Measurements from ENCODE around the gene JAKMIP2. TPM values are rescaled to one million over a fixed set of nuclear protein-coding genes. Genes with fewer than 3 reads are reported as not detected.

The JAKMIP2 gene
- total RNA-seq, 1 experiment from 2014 or later = not detected

DNA sequence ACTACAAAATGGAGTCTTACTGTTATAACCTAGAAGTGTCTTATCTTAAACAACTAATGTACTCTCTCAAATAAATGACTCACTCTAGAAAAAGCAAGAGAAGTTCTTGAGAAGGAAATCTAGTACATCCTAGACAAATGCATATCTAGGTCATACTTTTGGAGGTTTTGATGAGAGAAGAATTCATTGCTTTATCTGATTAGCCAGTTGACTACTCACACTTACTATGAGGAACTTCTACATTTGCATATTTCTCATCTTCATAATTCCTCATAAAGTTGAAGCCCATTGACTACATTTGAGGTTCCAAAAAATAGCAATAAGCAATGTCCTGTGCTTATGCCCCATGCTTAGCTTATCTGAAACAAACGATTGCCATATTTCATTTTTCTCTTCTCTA lies 2.8 kb downstream of the JAKMIP2 start:
- in situ Hi-C loops (cut with HindIII; ENCODE audit: low pct_unique_long_range_greater_than_20kb, low sequenced_read_pairs) (no loop called here), intact Hi-C loops (cut with micrococcal nuclease; ENCODE audit: unreplicated experiment) (no loop called here)
- no peak for ATAC-seq
- BruUV-seq (replicated peaks) = no TSS peak
- DNase-seq (ENCODE audit: low read depth, low spot score) = no peak
- H3K27me3 ChIP-seq (ENCODE audit: control insufficient read depth, insufficient read depth, low read length) = no peaks in the 10 kb centered on the region
- H3K9me3 ChIP-seq (ENCODE audit: control insufficient read depth, insufficient read depth, low read depth, low read length) = no peaks in the 10 kb centered on the region
- no peaks in the 10 kb centered on the region for H3K36me3 ChIP-seq (ENCODE audit: control insufficient read depth, insufficient read depth, low read length)
- H3K4me1 ChIP-seq (ENCODE audit: control insufficient read depth, insufficient read depth, low read length) = no peaks in the 10 kb centered on the region
- no peak overlapping the region for H3K4me3 ChIP-seq (ENCODE audit: low read depth in 2 of 2, low read length in 2 of 2)
- POLR2A ChIA-PET = no interaction called here
- CTCF ChIA-PET = no interaction called here
- H3K27ac ChIP-seq (ENCODE audit: low read length) = no peak overlapping the region
- TF ChIP-seq POLR2AphosphoS5 (IDR thresholded peaks at IDR 0.05; ENCODE audit: low read depth, low read length) (no peak), SIN3A (IDR thresholded peaks at IDR 0.05; ENCODE audit: borderline replicate concordance, insufficient read depth, low read depth, low read length) (no peak), TCF7L2 (IDR thresholded peaks at IDR 0.05; ENCODE audit: low read depth, low read length) (no peak), CTCF (IDR thresholded peaks at IDR 0.05) (no peak)
- TF ChIP-seq, protein P1, sequence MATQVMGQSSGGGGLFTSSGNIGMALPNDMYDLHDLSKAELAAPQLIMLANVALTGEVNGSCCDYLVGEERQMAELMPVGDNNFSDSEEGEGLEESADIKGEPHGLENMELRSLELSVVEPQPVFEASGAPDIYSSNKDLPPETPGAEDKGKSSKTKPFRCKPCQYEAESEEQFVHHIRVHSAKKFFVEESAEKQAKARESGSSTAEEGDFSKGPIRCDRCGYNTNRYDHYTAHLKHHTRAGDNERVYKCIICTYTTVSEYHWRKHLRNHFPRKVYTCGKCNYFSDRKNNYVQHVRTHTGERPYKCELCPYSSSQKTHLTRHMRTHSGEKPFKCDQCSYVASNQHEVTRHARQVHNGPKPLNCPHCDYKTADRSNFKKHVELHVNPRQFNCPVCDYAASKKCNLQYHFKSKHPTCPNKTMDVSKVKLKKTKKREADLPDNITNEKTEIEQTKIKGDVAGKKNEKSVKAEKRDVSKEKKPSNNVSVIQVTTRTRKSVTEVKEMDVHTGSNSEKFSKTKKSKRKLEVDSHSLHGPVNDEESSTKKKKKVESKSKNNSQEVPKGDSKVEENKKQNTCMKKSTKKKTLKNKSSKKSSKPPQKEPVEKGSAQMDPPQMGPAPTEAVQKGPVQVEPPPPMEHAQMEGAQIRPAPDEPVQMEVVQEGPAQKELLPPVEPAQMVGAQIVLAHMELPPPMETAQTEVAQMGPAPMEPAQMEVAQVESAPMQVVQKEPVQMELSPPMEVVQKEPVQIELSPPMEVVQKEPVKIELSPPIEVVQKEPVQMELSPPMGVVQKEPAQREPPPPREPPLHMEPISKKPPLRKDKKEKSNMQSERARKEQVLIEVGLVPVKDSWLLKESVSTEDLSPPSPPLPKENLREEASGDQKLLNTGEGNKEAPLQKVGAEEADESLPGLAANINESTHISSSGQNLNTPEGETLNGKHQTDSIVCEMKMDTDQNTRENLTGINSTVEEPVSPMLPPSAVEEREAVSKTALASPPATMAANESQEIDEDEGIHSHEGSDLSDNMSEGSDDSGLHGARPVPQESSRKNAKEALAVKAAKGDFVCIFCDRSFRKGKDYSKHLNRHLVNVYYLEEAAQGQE (IDR thresholded peaks at IDR 0.05; ENCODE audit: insufficient read depth in 1 of 2, low read depth in 2 of 2, low read length in 1 of 2) = no peak

DNA sequence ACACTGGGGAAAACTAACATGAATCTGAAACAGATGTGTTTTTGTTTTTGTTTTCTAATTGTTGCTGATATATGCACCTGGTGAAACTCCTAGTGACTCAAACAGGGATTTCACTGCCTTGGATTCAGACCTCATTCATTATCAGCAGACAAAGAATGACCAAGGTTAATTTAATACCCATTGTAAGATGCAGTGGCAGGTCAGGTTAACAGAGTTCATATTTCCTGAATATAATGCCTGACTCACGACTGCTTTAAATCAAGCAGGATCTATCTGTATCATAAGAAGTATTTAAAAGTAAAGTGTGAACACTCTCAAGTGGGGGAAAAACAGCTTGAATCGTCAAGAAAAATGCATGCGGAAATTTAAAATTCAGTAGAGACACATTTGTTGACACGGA lies 5.5 kb downstream of the JAKMIP2 start:
- Histone ChIP-seq H3K9me3 (ENCODE audit: control insufficient read depth, insufficient read depth, low read depth, low read length) (no peaks in the 10 kb centered on the region), H3K27me3 (ENCODE audit: control insufficient read depth, insufficient read depth, low read length) (no peaks in the 10 kb centered on the region), H3K36me3 (ENCODE audit: control insufficient read depth, insufficient read depth, low read length) (no peaks in the 10 kb centered on the region), H3K27ac (ENCODE audit: low read length) (no peak overlapping the region), H3K4me3 (ENCODE audit: low read depth in 2 of 2, low read length in 2 of 2) (no peak overlapping the region), H3K4me1 (ENCODE audit: control insufficient read depth, insufficient read depth, low read length) (no peaks in the 10 kb centered on the region)
- in situ Hi-C loops (cut with HindIII; ENCODE audit: low pct_unique_long_range_greater_than_20kb, low sequenced_read_pairs) = no loop called here
- ATAC-seq (no peak), DNase-seq (ENCODE audit: low read depth, low spot score) (no peak)
- TF ChIP-seq CTCF (IDR thresholded peaks at IDR 0.05) = no peak
- TF ChIP-seq, protein P1 (IDR thresholded peaks at IDR 0.05; ENCODE audit: insufficient read depth in 1 of 2, low read depth in 2 of 2, low read length in 1 of 2) = no peak
- TF ChIP-seq SIN3A (IDR thresholded peaks at IDR 0.05; ENCODE audit: borderline replicate concordance, insufficient read depth, low read depth, low read length) = no peak
- TF ChIP-seq TCF7L2 (IDR thresholded peaks at IDR 0.05; ENCODE audit: low read depth, low read length) = no peak
- no peak for TF ChIP-seq POLR2AphosphoS5 (IDR thresholded peaks at IDR 0.05; ENCODE audit: low read depth, low read length)
- POLR2A ChIA-PET = no interaction called here
- CTCF ChIA-PET = no interaction called here
- no TSS peak for BruUV-seq (replicated peaks)
- intact Hi-C loops (cut with micrococcal nuclease; ENCODE audit: unreplicated experiment) = no loop called here

Data from Panc1 (cell line).